ENCODE data around the gene ARSG.
"Not testable (repeated sequence)": the region's sequence is repeated elsewhere in the genome, so short reads cannot be mapped to it uniquely, and the experiment has no call there.

- TF ChIP-seq, protein P1, sequence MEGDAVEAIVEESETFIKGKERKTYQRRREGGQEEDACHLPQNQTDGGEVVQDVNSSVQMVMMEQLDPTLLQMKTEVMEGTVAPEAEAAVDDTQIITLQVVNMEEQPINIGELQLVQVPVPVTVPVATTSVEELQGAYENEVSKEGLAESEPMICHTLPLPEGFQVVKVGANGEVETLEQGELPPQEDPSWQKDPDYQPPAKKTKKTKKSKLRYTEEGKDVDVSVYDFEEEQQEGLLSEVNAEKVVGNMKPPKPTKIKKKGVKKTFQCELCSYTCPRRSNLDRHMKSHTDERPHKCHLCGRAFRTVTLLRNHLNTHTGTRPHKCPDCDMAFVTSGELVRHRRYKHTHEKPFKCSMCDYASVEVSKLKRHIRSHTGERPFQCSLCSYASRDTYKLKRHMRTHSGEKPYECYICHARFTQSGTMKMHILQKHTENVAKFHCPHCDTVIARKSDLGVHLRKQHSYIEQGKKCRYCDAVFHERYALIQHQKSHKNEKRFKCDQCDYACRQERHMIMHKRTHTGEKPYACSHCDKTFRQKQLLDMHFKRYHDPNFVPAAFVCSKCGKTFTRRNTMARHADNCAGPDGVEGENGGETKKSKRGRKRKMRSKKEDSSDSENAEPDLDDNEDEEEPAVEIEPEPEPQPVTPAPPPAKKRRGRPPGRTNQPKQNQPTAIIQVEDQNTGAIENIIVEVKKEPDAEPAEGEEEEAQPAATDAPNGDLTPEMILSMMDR (conservative IDR thresholded peaks at IDR 0.05; ENCODE audit: low read length): not testable (repeated sequence)
- not testable (repeated sequence) for TF ChIP-seq EZH2phosphoT487 (IDR thresholded peaks at IDR 0.05; ENCODE audit: borderline replicate concordance, low read depth, low read length)
These were observed 17.2 kb downstream of the ARSG start for GRCh38 chr17:68308486-68308885.
